Progenitor cell of endocrine pancreas (in vitro differentiated cells): ENCODE measurements around the gene CNTN2. TPM values are rescaled to one million over a fixed set of nuclear protein-coding genes. Genes with fewer than 3 reads are reported as not detected.

Experiments used
- DNase-seq: peaks from one replicate; pipeline ENCODE4 v3.0.0; 2021; ENCODE audit warnings: low spot score; ENCODE audit not compliant: unreplicated experiment
- H3K27ac Mint-ChIP-seq: 2 replicates; pipeline ENCODE4 v1.8.0; 2021; ENCODE audit warnings: mild to moderate bottlenecking, moderate library complexity, mixed read lengths
- H3K27me3 Mint-ChIP-seq: 2 replicates; pipeline ENCODE4 v1.8.0; 2021; ENCODE audit warnings: mixed read lengths
- H3K36me3 Mint-ChIP-seq: 2 replicates; pipeline ENCODE4 v1.8.0; 2022; ENCODE audit warnings: mixed read lengths; ENCODE audit not compliant: insufficient read depth
- H3K4me1 Mint-ChIP-seq: 2 replicates; pipeline ENCODE4 v1.8.0; 2021; ENCODE audit warnings: low read depth, mixed read lengths
- H3K4me3 Mint-ChIP-seq: 2 replicates; pipeline ENCODE4 v1.8.0; 2021; ENCODE audit warnings: low read depth, mild to moderate bottlenecking, moderate library complexity, mixed read lengths
- H3K9me3 Mint-ChIP-seq: 2 replicates; pipeline ENCODE4 v1.8.0; 2021; ENCODE audit warnings: low read depth, mixed read lengths
- total RNA-seq: library from RNA; stranded (reverse); gene quantifications from 2 replicates; pipeline ENCODE4 v1.2.1, GENCODE V29; 2021
- TF ChIP-seq, protein P1 (sequence below): fragments of 200-600 bp; sonication (generic); IDR thresholded peaks from one replicate; pipeline ENCODE4 v1.5.0; 2021; ENCODE audit warnings: antibody characterized with exemption, mild to moderate bottlenecking; ENCODE audit not compliant: unreplicated experiment

The CNTN2 gene
- total RNA-seq, 1 donor from 2014 or later: not detected

DNA sequence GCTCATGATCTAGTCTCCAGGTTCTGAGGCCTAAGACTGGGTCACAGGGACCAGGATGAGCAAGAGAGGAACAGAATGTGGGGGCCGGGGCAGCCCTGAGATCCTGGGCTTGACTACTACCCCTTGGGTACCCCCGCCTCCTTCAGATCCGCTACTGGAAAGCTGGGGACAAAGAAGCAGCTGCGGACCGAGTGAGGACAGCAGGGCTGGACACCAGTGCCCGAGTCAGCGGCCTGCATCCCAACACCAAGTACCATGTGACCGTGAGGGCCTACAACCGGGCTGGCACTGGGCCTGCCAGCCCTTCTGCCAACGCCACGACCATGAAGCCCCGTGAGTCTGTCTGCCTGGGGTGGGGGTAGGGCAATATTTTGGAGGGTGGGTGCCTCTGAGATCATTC, 28.8 kb downstream of the CNTN2 start:
- Mint-ChIP-seq H3K4me1 (no peaks in the 10 kb centered on the region), H3K4me3 (no peak overlapping the region), H3K36me3 (no peaks in the 10 kb centered on the region), H3K27ac (no peak overlapping the region), H3K9me3 (no peaks in the 10 kb centered on the region), H3K27me3 (no peaks in the 10 kb centered on the region)
- DNase-seq: no peak
- TF ChIP-seq, protein P1, sequence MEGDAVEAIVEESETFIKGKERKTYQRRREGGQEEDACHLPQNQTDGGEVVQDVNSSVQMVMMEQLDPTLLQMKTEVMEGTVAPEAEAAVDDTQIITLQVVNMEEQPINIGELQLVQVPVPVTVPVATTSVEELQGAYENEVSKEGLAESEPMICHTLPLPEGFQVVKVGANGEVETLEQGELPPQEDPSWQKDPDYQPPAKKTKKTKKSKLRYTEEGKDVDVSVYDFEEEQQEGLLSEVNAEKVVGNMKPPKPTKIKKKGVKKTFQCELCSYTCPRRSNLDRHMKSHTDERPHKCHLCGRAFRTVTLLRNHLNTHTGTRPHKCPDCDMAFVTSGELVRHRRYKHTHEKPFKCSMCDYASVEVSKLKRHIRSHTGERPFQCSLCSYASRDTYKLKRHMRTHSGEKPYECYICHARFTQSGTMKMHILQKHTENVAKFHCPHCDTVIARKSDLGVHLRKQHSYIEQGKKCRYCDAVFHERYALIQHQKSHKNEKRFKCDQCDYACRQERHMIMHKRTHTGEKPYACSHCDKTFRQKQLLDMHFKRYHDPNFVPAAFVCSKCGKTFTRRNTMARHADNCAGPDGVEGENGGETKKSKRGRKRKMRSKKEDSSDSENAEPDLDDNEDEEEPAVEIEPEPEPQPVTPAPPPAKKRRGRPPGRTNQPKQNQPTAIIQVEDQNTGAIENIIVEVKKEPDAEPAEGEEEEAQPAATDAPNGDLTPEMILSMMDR: no peak

DNA sequence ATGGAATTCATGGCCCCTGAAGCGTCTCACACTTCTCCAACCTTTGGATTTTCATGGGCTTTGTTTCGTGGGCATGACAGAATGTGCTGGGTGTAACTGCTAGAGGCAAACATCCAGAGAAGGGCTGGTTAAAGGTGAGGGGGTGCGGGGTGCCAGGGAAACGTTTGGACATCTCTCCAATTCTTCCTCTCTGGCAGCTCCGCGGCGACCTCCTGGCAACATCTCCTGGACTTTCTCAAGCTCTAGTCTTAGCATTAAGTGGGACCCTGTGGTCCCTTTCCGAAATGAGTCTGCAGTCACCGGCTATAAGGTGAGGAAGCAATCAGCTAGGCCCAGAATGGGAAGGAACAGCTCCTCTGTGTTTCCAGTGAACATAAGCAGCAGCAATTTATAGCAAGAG, 29.3 kb downstream of the CNTN2 start:
- TF ChIP-seq, protein P1: no peak
- Mint-ChIP-seq H3K27me3 (no peaks in the 10 kb centered on the region), H3K9me3 (no peaks in the 10 kb centered on the region), H3K27ac (no peak overlapping the region), H3K36me3 (no peaks in the 10 kb centered on the region), H3K4me3 (no peak overlapping the region), H3K4me1 (no peaks in the 10 kb centered on the region)
- no peak for DNase-seq

DNA sequence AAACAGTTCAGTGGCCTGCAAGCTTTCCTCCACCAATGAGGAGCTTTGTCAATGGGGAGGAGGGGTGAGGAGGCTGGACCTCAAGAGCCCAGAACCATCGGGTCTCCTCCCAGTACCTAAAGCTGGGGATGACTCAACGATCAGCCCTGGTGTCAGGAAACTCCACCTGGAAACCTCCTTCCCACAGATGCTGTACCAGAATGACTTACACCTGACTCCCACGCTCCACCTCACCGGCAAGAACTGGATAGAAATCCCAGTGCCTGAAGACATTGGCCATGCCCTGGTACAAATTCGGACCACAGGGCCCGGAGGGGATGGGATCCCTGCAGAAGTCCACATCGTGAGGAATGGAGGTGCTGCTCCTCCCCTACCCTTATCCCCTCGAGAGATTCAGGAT, 29.9 kb downstream of the CNTN2 start:
- Mint-ChIP-seq H3K27me3 (no peaks in the 10 kb centered on the region), H3K36me3 (no peaks in the 10 kb centered on the region), H3K27ac (no peak overlapping the region), H3K9me3 (no peaks in the 10 kb centered on the region), H3K4me1 (no peaks in the 10 kb centered on the region), H3K4me3 (no peak overlapping the region)
- DNase-seq: no peak
- TF ChIP-seq, protein P1: no peak

DNA sequence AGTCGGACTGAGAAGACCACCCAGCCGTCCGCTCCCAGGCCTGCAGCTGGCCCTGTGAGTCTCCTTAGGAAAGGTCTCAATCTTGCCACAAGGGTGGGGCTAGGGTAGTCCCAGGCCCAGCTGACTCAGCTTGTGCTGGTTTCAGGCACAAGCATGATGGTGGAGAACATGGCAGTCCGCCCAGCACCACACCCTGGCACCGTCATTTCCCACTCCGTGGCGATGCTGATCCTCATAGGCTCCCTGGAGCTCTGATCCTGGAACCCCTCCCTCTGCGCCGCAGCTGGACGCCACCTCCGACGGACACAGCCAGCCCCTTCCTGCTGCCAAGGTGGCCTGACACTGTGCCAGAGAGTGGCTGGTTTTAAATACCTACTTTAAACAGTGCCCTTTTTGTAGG, 30.5 kb downstream of the CNTN2 start:
- TF ChIP-seq, protein P1: no peak
- no peaks in the 10 kb centered on the region for H3K27me3 Mint-ChIP-seq

DNA sequence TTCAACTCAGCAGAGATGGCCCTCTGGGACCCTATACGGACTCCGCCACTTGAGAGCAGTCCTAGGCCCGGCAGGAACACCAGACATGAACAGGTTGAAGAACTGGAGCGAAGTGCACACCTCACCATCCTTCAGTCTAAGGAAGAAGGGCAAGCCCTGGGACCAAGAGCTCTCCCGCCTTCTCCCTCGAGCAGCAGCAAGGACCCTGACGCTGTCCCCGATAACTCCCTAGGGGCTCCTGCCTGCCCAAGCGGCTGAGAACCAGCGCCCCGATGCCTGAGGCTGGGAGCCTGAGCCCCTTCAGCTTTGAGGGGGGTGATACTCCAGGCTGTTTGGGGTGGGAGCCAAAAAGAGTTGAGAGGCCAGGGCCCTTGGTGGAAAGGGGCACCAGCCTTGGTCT, 31.1 kb downstream of the CNTN2 start:
- no peak for DNase-seq
- no peak overlapping the region for H3K4me3 Mint-ChIP-seq
- no peaks in the 10 kb centered on the region for H3K36me3 Mint-ChIP-seq
- H3K9me3 Mint-ChIP-seq: no peaks in the 10 kb centered on the region
- no peak overlapping the region for H3K27ac Mint-ChIP-seq
- TF ChIP-seq, protein P1: no peak
- H3K27me3 Mint-ChIP-seq: no peaks in the 10 kb centered on the region
- H3K4me1 Mint-ChIP-seq: no peaks in the 10 kb centered on the region

More for the DNA sequence above, 30.5 kb downstream of the CNTN2 start:
- no peaks in the 10 kb centered on the region for H3K36me3 Mint-ChIP-seq
- no peak overlapping the region for H3K27ac Mint-ChIP-seq
- no peak overlapping the region for H3K4me3 Mint-ChIP-seq
- H3K9me3 Mint-ChIP-seq: no peaks in the 10 kb centered on the region
- no peak for DNase-seq
- no peaks in the 10 kb centered on the region for H3K4me1 Mint-ChIP-seq
